ENCODE data around the gene KIAA1191.
A peak's percentile ranks its signal among the peaks of the same experiment; 100 is the strongest.
"Not testable (repeated sequence)": the region's sequence is repeated elsewhere in the genome, so short reads cannot be mapped to it uniquely, and the experiment has no call there.

KIAA1191 gene, protein sequence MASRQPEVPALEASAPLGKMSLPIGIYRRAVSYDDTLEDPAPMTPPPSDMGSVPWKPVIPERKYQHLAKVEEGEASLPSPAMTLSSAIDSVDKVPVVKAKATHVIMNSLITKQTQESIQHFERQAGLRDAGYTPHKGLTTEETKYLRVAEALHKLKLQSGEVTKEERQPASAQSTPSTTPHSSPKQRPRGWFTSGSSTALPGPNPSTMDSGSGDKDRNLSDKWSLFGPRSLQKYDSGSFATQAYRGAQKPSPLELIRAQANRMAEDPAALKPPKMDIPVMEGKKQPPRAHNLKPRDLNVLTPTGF
- 65.2 to 71.7 reads per million in 2 donors for total RNA-seq

DNA sequence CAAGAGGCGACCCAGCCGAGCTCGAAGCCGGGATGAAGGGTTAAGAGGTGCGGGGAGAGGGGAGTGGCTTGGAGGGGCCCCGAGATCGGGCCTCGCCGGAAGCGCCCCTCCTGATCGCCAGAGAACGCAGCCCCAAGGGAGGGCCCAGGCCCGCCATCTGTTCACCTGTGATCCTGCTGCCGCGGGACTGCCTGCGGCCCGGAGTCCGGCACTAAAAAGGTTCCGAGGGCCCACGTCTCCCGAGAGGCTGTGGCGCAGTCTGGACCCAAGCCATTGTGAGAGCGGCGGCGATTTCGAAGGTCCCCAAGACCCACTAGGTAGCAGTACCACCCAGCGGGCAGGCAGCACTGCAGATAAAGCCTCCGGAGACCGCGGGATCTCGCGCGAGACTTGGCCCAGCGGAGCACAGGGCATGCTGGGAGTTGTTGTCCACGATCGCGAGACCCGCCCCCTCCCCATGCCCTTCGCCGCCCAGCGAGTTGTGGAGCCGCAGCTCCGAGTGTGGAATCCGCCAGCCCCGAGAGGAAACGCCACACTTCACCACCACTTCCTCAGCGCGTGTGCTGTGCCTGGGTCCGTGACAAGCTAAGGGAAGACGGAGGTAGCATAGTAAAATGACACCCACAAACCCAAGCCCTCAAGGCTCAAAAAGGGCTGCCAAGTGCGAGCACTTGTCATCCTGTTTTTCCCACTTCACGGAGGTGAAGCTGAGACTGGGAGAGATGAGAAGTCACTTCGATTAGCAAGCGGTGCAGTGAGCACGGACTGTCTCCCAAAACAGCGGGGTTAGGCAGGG is at the start of gene KIAA1191:
KIAA1191 (minus strand) TSS at position 328 of the 796 bp plus-strand sequence. CDS start 2,256 bp downstream, outside the sequence.
- DNase-seq, result peak; percentile 93

DNA sequence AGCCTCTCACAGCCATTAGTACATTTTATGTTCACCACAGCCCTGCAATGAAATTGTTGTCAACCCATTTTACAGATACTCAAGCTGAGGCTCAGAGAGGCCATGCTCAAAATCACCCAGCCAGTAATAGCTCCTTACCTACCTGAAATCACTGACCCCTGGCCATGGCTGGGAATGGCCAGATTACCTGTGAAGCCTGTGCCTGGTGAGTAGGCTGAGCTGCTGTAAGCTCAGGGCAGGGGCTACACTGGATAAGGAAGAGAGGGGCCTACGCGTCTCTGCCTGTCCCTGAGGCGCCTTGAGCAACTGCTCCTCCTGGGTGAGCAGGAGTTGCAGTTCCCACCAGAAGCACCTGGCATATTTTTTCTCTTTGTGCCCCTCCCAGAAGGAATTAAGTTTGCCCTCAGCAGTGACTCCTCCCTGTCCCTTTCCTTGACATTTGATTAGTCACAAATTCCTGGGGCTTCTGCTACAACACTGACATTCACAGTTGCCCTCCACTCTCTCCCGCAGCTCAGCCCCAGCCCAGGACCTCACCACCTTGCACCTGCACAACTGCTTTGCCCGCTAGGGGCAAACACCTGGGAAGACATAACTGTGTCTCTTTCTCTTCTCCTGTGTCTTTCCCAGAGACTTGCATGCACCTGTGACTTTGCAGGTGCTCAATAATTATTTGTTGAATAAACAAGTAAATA is 49.1 kb upstream of the KIAA1191 start:
- DNase-seq, result no peak

DNA sequence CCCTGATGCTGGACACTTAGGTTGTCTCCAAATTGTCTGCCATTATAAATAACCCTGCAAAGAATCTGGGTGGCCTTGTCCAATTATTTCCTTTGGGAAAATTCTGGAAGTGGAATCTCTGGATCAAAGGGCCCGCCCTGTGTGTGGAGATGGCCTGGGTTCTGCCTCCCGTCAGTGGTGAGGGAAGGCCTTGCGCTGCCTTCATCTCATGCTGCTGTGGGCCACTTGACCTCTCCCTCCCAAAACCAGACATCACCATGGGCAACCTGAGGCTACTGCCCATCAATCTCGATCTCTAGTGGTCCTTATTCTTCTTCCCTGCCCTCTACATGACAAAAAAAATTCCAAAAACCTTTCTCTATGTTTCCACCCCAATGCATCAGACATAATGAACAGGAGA is 48.2 kb upstream of the KIAA1191 start:
- no peak for DNase-seq

DNA sequence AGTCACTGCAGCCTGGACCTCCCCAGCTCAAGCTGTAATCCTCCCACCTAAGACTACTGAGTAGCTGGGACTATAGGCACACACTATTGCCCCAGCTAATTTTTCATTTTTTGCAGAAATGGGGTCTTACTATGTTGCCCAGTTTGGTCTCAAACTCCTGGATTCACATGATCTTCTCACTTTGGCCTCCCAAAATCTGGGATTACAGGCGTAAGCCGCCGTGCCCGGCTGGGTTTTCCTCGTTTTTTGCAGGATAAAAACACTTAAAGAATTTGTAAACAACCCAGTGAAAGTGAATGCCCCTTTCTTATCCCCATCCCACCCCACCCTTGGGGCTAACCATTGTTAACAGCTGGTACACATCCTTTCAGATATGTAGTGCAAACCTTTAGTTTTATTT is 47.0 kb upstream of the KIAA1191 start:
- DNase-seq, result no peak

DNA sequence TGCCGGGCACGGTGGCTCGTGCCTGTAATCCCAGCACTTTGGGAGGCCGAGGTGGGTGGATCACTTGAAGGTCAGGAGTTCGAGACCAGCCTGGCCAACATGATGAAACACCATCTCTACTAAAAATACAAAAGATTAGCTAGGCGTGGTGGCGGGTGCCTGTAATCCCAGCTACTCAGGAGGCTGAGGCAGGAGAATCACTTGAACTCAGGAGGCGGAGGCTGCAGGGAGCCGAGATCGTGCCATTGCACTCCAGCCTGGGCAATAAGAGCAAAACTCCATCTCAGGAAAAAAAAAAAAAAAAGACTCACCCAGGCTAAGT is 46.6 kb upstream of the KIAA1191 start:
- not testable (repeated sequence) for DNase-seq

DNA sequence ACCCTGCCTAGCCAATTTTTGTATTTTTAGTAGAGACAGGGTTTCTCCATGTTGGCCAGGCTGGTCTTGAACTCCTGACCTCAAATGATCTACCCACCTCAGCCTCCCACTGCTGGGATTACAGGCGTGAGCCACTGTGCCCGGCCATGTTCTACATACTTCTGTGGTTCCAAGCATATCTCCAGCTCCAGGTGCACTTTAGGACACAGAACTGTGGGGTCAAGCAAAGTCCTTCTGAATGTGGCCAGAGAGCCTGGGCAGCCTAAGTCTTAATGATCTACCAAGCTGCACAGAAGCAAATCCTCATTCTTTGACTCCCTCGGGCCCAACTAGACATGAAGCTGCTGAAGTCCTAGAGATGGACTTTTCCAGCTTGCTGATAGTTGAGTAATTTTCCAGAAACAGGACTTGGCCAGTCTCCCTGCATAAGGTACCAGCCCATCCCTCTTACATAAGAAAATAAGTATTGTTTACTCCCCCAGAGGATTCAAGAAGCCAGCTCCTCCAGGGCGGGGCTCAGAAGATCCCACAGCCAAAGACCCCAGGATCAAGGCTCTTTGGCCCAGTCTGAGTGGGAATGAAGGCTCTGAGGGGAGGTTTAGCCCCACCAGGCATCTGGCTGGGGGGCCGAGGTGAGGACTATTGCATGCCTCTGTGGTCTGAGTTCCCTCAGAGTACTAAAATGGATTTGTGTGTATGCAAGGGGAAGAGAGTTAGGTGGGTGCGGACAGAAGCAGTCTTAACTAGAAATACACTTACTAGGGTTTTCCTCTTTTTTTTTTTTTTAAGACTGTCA is 46.1 kb upstream of the KIAA1191 start:
- DNase-seq, result no peak

DNA sequence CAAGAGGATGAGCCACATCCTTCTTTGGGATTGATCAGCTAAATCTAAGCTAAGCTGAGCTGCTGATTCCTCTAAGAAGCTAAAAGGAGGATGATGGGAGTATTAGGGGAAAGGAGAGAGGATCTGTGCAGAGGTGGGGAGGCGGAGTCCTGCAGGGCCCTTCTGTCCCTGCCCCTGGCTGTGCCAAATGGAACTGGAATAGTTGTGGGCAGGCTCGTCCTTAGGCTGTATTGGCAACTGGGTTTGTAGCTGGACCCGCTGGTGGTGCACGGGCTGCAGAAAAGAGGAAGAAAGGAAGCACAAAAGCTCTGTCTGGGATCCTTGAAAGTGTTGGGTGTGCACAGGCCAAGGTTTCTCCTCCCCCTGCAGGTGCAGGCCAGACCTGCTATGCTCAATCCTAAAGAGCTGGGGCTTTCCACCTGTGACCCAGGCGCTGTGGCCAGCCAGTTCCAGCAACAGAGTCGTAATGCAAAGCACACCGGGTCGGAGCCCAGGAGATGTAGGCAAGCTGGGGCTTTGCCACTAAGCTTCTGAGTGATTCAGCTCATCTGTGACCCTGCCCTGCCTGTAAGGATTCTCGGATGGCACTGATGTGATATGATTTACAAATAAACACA is 45.0 kb upstream of the KIAA1191 start:
- DNase-seq, result no peak

DNA sequence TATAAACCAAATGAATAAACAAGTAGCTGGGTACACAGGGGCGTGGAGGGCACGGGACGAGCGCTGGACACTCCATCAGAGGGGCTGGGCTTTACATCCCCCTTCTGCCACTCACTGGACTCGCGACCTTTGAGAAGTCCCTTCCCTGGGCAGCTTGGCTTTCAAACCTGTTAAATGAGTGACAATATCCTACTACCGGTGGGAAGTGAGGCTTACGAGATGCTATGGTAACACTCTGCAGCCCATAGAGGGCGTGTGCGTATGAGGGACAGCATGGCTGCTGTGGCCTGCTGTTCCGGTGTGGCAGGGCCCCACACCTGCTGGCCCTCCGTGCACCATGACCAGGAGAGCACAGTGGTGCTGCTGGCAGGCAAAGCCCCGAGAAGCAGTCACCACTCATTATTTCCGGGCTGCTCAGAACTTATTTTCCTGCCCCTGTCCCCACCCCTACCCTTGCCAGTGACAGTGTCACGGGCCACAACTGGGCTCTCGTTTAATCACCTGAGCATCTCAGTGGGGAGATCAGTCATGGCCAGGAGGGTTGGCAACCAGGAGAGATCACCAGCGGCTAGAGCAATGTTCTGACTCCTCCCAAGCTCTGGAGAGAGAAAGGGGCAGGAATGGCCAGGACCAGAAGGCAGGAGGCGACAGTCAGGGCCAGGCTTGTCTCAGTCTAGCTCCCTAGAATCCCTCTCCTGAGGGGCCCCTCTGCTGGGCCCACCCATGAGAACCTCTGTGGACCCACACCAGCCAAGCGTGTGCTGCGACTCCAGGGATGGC is 44.3 kb upstream of the KIAA1191 start:
- no peak for DNase-seq

DNA sequence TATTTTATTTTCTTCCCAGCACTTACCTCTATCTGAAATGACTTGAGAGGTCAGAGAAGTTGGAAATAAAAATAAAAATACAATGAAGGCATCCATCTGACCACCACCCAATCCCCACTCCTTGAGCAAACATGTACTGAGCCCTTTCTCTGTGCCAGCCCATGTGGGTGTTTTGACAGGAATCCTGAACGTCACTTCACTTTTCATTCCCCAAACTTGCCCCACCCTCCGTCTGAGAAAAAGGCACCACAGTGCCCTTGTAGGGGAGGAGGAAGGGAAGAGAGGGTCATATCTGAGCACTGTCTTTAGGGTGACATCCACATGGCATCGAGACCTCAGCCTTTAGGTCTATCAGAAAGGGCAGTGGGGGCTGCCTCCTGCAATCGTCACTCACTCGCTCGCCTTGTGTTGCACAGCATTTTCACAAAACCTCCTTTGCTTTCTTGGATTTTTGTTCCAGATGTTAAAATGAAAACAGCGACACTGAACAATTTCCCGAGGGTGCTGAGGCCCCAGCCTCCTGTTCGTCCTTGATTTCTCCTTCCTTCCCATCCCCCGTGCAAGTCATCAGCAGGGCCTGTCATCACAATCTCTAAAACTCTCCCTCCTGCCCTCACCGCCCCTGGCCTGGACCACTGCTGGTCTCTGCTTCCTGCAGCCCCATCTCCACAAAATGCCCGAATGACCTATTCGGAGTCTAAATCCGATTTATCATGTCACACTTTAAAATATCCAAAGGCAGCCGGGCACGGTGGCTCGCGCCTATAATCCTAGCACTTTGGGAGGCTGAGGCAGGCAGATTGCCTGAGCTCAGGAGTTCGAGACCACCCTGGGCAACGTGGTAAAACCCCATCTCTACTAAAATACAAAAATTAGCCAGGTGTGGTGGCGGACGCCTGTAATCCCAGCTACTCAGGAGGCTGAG is 40.0 kb upstream of the KIAA1191 start:
- no peak for DNase-seq

DNA sequence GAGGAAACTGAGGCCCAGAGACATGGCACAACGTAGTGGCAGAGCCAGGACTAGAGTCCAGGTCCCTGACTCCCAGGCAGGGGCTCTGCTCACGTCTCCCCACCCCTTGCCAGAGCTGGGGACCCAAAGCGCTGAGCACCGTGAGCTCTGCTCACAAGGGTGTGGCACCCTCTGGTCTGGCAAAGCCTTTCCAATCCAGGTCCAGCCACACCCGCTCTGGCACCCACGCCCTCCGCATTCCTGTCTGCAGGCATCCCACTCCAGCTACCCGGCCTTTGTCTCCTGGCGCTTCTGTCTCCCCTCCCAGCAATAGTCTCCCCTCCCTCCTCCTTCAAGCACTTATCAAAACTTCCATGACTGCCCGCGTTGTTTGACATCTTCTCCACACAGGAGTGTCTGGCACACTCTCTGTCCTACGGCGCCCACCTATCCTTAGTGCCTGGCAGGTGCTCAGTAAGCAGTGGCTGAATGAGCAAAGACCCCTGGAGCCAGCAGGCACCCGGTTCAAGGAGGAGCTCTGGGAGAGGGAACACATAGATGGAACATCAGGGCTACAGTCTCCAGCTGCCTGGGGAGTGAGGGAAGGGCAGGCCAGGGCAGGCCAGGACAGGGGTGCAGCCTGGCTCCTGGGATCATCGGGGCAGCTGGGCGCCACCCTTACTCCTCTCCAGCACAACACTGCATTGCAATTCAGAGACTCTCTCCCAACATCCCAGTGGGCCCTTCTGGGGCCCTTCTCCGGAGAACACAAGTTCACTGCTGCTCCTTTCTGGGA is 39.0 kb upstream of the KIAA1191 start:
- DNase-seq, result no peak

DNA sequence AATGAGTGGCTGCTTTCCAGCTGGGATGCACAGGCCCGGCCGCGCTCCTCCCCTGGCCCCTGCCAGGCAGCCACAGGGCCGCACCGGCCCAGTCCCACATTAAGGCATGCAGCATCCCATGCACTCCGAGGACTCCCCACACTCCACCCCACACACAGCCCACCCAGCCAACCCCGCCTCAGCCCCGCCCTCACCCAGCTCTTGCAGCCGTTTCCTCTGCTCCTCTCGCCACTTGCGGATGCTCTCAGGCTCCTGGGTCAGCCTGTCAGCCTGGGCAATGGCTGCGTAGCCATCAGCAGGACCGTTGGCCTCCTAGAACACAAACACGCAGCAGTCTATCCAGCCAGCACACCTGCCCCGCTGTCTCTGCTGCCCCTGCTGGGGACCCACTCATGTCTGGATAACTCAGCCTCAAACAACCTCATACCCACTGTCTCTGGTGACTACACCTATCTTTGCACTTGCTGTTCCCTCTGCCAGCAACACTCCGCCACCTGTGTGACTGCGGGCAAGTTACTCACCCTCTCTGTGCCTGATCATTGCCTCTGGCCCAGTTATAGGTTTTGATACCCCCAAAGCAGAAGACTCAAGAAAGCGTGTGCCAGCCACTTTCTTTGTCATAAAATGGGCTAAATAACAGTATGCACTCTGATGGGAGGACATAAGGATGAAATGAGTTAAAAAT is 36.3 kb upstream of the KIAA1191 start:
- no peak for DNase-seq

DNA sequence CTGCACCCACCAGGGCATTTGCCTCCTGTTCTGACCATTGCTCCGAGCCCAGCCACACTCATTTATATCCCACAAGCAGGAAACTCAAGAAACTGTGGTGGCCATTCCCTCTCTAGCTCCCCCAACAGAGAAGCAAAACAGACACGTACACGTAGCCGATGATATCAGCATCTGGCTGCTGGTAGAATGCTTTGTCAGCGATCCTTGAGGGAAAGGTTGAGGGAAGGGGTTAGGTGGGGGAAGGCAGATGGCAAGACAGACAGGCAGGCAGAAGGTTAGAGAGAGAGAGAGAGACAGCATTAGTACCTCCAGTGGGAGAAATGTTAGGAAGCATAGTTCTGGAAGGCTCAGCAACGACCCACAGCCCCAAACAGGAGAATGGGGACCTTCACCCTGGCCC is 34.8 kb upstream of the KIAA1191 start:
- DNase-seq, result no peak

DNA sequence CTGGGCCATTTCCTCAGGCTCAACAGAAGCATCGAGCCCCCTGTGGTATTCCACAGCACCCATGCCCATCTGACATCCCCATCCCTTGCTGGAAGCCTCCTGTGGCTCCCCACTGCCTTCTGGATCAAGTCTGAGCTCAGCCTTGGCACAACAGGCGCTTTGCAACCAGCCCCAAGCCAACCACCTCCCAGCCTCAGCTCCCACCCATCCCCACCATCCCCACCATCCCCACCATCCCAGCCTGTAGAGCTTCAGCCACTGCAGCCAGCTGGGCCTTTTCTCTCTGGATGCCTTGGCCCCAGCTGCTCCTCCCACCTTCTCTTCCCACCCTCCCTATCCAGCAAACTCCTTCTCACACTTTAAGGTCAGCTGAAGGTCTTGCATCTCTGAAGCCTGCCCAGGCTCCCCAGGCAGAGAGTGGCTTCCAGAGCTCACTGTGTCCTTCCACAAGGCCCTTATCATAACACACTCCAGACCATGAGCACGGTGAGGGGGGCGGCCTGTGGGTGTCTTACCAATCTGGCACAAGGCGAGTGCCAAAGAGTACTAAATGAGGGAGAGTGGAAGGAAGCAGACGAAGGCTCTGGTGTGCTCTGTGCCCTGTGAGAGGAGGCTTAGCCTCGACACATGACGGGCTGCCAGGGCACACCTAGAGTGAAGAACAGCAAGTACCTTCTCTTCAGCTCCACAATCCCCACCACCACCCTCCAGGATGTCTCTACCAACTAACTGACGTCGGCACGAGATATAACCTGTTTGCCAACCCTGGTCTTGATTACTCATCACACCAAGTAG is 33.5 kb upstream of the KIAA1191 start:
- DNase-seq, result no peak

DNA sequence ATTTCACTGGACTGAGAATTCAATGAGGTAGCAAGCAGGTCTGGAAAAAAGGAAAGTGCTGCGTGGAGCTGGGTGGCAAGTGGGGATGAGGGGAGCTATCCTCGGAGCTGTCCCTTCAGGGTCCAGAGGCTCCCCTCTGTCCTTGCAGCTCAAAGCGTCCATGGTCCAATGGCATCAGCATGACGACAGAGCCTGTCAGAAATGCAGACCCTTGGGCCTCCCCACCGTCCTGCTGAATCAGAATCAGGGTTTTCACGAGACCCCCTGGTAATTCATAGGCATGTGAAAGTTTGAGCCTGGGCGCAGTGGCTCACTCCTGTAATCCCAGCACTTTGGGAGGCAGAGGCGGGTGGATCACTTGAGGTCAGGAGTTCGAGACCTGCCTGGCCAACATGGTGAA is 32.5 kb upstream of the KIAA1191 start:
- no peak for DNase-seq

DNA sequence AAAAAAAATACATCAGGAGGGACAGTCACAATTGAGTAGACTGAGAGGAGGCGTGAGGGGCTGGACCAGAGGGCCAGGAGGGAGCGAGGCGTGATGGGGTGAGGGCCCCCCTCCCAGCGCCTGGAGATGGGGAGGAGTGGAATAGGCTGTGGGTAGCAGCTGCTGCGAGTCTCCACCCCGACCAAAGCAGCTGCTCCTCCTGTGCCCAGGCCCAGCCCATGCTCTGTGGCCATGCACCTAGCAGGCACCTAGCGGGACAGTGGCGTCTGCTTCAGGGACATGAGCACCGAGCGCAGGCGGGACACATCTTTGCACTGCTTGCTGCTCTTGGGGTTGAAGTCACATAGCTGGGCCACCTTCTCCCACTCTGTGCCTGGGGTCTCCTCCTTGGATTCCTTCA is 31.0 kb upstream of the KIAA1191 start:
- DNase-seq, result no peak

DNA sequence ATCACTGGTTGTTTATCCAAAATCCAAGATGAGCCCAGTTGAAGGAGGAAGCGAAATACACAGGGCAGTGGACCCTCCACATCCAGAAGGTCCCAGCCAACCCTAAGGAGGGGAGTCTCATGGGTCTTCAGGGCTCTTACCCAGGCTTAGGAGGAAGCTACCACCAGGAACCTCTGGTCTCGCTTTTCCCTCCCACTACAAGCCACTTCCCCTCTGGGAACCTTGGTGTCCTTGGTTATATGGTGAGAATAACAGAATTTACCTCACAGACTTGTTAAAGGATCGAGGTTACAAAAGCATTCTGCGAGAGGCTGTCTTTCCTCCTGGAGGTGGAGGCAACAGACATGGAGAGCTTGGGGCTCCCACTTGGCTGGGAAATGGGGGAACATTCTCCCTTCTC is 30.4 kb upstream of the KIAA1191 start:
- no peak for DNase-seq

DNA sequence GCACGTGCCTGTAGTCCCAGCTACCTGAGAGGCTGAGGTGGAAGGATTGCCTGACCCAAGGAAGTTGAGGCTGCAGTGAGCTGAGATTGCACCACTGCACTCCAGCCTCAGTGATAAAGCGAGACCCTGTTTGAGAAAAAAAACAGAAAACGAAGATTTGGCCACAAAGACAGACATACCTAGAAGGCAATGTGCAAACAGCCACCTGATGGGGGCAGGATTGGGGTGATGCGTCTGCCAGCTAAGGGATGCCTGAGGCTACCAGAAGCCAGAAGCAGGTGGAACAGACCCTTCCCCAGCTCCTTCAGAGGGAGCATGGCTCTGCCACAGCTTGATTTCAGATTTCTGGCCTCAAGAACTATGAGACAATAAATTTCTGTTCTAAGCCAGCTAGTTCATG is 29.9 kb upstream of the KIAA1191 start:
- no peak for DNase-seq
